Measurements from ENCODE around the gene PXK.

The PXK gene

DNA sequence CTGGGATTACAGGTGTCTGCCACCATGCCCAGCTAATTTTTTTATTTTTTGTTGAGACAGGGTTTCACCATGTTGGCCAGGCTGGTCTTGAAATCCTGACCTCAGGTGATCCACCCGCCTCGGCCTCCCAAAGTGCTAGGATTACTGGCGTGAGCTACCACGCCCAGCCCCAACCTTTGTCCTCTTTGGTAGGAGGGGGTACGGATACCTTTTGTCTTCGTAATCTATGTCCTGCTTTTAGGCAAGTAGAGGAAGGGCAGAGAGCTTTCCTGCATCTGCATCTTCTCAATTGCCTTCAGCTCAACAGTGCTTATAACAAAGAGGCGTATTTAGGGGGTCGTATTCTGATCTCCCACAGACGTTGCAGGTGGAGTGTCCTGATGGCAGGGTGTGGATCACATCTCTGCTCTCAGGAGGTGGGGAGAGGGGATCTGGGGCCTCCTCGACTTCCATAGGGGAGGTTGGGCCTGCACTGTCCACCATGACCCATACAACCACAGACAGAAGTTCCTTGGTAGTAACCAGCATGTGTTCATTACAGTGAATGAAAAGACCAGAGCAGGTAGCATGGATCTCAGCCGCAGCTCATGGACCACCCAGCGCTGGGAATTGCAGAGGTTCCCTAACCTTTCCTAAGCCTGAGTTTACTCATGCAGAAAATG lies 137.8 kb downstream of the PXK start:
- no peak for DNase-seq

GRCh38 chr3:58471025-58471887 lies 138.6 kb downstream of the PXK start:
- peak; percentile 90 for DNase-seq

DNA sequence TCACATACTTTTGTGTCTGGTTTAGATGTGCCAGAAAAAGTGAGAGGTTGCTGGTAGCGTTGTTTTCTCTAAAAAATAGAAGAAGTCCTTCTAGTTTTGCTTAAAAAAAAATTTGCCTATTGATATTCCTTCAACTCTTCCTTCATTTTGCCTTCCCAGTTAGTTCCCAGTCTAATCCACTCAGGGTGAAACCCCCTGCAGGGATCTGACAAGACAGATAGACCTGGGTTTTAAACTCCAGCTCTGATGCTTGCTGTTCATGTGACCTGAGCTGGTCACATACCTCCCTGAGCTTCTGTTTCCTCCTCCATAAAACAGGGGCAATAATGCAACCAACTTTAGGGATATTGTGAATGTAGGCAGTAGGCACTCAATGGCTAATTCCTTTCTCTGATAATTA lies 140.6 kb downstream of the PXK start:
- no peak for DNase-seq

DNA sequence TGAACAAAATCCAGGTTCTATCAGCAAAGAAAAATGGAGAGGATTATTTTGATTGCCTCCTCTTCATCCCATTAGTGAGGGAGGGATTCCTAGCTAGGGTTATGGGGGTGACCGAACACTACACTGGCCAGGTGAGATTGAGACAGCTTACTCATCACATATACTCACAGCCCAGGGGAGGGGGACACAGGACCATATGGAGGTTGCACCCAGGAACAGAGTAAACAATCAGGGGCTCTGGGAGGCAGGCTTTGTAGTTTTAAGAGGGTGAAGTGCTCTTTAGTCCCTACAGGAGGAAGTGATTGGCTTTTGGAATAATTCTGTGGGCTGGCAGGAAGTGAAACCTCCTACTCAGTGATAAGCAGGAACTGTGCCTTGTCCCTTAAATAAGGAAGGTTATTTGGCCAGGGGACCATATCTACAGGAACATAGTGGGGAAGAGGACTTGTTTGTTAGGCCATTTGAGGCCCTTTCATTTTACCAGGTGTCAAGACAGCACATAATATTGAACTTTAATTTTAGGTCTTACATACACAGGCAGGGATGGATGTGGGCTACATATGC lies 141.7 kb downstream of the PXK start:
- no peak for DNase-seq

DNA sequence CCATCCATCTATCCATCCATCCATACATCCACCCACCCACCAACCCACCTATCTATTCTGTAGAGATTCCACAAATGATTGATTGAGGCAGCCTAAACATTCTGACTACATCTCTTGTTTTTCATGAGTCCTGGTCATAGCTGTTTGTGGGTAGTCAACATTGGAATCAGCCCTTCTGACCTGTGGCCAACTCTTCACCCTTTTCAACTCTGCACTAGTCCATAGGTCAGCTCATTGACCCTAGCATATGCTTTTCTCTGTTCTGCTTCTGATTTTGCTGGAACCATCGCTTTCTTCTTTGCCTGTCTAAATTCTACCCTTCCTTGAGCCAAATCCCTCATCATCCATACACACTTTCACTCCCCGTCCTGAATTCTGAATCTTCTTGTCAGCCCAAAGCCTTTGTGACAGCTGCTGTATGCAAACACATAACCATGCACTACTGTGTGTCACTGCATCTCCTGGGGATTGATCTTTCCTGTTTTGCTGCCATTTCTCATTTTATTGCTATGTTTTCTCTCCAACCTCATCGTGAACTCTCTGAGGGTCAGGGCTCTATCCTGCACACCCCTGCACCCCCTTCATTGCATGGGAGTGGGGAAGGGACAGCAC lies 142.4 kb downstream of the PXK start:
- DNase-seq: no peak
